COR-L47 (cell line): ENCODE results near the gene SLC16A3.
"Not testable (repeated sequence)": the region's sequence is repeated elsewhere in the genome, so short reads cannot be mapped to it uniquely, and the experiment has no call there.

Source experiments
- DNase-seq: peaks from one replicate; lab custom pipeline; 2025; lab: John Stamatoyannopoulos, UW

The SLC16A3 gene

DNA sequence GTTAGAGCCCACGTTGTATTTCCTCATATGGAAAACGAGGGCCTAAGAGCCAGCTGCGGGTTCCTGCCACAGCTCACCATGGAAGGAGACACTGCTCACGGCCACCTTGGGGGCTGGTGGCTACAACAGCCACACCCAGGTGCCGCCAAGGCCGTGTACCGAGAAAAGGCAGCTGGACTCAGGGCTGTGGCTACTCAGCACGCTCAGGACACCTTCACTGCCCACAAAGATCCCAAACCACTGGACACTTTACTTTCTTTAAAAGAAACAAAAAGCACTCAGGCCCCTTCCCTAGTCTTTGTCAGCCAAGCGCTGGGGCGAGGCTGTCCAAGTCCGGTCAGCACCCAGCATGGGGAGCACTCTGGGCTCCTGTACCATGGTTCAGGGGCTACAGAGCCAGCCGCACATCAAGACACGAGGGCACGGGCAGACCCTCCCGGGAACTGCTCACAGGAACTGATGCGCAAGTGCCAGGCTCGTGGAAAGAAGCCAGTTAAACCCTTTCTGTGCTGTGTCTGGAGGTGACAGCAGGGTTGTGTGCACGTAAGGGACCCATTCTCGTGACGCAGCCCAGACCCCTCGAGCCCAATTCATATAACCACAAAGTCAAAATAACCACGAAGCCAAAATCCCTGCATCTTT is 18.5 kb downstream of the SLC16A3 start:
- DNase-seq, result no peak

DNA sequence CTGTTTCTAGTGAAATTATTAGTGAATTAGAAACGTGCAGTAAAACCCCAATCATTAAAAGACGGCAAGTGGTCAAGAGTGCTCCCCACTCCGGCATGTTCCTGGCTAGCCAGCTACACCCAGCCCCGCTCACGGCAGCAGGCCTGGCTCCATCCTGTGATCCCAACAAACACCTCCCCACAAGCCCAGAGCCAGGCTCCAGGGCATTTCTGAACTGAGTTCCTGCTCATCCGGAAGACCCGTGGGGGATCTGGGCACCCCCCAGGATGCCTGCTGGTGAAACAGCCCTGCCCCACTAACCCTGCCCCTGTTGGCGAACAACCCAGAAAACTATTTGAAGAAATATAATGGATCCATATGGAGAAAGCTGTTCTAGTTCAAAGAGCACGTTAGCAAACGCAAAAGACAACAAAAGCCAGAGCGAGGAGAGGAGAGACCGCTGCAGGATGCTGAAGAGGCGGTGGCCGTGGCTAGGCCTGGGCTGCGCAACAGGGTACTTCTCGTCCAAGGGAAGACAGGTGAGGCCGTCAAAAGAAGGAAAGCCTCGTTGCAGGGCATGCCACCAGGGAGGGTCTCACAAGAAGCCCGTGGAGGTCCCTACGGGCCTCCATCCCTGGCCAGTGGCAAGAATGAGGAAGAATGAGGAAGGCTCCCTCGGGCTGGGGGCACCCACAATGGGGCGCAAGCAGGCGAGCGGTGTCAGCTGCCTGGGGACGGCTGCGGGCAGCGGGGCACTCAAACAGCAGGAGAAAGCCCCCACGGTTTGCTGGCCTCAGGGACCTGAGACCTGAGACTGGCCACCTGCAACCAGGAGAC is 19.2 kb downstream of the SLC16A3 start:
- no peak for DNase-seq

DNA sequence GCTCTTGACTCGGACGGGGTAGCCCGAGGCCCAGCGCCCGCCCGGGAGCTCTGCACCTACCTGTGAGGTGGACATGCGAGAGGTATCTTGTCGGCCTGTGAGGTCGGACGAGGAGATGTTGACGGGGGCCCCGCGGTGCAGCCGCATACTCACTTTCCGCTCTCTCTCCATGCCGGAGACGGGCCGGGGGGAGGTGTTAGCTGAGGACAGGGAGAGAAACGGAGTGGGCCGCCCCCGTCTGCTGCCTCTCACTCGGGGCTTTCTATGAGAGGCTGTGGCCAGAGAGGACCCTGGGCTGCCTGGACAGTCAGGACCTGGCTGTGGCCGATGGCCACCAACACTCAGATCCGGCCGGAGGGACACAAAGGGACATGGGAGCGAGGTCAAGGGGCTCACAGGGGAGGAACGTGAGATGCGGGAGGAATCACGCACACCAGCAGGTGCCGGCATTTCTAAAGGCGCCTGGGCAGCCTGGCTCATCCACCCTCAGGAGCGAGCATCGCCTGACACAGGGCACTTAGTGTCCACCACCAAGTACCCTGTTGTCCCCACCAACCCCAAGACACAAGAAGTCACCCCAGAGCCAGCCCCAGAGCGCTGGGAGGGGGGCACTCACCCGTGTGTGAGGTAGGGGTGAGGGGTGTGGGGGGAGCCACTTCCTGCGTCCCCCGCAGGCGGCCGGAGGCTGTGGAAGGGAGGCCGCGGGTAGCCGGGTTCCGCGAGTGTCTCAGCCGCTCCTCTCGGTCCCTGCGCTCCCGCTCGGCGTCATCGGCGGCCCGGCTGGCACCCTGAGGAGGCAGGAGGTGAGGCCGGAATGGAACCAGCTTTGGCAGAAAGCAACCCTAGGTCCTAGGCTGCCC is 20.2 kb downstream of the SLC16A3 start:
- DNase-seq, result no peak

DNA sequence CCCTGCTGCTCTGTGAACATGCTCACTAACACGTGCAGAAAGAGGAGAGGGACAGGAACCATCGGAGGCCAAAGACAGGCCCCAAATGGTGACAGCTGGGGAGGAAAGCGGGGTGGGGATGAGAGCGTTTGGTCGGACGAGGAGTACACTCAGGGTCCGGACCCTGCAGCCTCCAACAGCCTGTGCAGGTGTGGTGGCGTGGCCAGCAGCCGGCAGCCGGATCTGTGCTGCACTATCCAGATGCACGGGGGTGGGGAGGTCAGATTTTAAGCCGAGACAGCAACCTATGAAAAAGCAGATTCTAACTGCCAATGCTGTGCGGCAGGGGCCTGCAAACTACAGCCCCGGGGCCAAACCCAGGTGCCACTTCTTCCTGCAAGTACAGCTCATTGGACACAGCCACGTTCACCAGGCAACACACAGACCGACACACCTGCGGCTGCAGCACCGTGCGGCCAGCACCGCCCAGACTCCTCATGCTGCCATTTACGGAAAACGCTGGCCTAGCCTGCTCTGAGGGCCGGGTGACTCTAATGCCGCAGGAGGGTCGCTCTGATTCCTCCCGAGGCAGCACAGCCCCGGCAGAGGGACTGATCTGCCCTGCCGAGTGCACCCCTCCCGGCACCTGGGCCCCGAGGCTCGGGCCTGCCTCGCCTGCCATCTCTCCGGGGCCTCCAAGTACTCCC is 21.2 kb downstream of the SLC16A3 start:
- no peak for DNase-seq

DNA sequence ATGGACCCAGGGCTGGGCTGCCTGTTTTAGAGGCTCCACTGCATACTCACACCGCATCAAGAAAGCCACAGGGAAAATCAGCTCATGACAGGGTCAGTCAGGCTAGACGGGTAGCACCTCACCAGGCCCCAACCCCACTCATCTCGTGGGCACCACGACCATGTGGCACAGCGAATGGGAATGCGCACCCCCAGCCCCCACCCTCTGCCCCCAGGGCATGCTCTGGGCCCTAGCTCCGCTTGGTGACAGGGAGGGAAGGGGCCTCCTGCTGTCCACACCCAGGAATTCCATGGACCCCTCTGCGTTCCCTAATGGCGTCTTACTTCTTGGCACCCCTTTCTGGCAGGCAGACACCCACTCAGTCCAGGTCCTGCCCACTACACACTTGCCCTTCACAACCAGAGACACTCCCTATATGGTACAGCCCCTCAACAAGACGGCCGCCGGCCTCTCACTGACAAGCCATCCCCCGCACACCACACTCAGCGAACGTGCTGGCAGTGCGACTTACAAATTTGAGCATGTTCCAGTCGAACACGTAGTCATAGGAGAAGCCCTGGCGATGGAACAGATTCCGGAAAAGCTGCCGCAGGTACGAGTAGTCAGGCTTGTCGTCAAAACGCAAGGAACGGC is 22.1 kb downstream of the SLC16A3 start:
- DNase-seq, result no peak

DNA sequence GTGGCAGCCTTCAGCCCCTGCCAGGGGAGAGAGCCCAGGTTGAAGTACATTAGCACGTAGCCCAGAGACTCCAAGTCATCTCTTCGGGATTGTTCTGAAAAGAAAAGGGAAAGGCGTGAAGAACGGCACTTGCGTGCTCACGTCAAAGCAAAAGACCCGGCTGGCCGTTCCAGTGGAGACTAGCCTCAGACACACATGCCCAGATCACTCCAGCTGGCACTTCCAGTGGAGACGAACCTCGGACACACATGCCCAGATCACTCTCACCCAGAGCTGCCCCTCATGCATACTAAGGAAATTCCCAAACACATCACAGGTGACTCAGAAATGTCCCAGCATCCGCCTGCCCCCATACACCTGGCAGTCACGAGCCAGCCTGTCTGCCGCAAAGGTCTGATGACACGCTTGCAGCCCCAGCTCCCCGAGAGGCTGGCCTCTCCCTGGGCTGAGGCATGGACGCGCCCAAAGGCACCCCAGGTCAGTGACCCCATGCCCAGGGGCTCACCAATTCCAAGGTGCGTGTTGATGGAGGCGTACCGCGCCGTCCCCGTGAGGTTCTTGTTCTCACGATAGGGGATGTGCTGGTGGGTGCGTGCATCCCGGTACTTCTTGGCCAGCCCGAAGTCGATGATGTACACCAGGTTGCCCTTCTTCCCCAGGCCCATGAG is 23.8 kb downstream of the SLC16A3 start:
- DNase-seq, result no peak

DNA sequence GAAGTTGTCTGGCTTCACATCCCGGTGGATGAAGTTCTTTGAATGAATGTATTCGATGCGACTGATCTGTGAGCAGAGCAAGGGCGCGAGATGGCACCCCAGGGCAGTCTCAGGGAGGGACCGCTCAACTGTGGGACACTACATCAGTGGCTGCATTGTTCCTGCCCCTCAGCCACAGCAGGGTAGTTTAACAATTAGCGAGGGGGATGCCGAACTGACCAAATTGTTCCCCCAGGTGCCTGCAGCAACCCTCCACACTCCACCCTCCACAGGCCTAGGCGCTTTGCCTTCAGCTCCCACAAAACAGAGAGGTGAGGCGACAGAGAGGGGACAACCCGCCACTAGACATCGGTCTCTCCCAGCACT is 24.3 kb downstream of the SLC16A3 start:
- DNase-seq, result no peak

DNA sequence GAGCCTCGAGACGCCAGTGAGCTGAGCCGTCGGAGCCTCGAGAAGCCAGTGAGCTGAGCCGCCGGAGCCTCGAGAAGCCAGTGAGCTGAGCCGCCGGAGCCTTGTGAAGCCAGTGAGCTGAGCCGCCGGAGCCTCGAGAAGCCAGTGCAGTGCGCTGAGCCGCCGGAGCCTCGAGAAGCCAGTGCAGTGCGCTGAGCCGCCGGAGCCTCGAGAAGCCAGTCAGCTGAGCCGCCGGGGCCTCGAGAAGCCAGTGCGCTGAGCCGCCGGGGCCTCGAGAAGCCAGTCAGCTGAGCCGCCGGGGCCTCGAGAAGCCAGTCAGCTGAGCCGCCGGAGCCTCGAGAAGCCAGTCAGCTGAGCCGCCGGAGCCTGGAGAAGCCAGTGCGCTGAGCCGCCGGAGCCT is 25.3 kb downstream of the SLC16A3 start:
- not testable (repeated sequence) for DNase-seq

DNA sequence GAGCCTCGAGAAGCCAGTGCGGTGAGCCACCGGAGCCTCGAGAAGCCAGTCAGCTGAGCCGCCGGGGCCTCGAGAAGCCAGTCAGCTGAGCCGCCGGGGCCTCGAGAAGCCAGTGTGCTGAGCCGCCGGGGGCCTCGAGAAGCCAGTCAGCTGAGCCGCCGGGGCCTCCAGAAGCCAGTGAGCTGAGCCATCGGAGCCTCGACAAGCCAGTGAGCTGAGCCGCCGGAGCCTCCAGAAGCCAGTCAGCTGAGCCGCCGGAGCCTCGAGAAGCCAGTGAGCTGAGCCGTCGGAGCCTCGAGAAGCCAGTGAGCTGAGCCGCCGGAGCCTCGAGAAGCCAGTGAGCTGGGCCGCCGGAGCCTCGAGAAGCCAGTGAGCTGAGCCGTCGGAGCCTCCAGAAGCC is 25.9 kb downstream of the SLC16A3 start:
- DNase-seq, result not testable (repeated sequence)

DNA sequence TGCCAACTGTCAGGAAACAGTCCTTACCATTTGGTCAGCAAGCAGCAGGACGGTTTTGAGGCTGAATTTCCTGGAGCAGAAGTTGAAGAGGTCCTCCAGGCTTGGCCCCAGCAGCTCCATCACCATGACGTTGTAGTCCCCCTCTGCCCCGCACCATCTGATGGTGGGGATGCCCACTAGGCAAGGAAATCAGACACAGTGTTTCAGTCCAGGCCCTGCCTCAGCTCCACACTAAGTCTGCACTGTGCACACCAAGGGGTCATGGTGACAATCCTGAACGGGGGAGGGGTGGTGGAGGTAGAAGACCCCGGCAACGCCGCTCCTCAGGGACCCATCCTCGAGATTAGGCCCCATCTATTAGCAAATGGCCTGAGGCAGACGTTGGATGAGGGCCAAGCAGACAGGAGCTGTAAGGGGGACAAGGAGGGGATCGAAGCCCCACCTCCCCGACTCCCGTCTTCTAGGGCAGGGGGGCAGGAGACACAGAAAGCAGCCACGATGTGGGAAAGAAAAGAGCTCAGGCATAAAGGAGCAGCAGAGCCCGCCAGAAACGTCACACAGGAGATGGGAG is 26.6 kb downstream of the SLC16A3 start:
- DNase-seq, result no peak

DNA sequence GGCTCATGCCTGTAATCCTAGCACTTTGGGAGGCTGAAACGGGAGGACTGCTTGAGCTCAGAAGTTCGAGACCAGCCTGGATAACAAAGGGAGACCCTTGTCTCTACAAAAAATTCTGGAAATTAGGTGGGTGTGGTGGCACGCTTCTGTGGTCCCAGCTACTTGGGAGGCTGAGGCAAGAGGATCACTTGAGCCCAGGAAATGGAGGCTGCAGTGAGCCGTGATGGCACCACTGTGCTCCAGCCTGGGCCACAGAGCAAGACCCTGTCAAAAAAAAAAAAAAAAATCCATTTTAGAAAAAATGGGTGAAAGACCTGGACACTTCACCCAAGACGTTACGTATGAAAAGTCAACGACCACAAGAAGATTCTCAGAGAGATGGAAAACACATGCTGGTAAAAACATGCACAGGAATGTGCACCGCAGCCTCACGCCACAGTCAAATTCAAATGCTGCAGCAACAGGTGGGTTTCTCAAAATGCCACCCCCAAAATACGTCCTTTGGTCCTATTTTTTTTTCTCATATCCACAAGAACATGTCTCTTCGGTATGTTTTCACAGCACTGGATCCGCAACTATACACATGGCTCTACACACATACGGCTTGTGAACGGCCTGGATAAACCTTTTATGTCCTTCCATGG is 27.5 kb downstream of the SLC16A3 start:
- DNase-seq, result no peak

DNA sequence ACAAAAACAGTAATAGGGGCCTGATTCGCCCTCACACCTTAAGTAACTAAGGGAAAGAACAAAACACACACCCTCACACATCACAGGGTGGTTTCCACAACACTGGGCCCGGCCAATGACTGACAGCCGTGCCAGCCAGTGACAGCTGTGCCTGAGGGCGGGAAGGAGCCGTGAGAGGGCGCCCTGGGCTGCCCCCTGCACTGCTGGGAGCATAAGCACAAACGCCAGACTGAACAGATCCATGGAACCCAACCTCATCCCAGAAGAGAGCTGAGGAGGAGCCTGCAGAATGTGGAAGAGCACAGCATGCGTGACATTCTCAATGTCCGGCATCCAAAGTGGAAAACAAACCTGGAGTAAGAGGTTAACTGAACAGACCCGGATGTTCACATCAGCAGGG is 28.6 kb downstream of the SLC16A3 start:
- DNase-seq, result no peak

DNA sequence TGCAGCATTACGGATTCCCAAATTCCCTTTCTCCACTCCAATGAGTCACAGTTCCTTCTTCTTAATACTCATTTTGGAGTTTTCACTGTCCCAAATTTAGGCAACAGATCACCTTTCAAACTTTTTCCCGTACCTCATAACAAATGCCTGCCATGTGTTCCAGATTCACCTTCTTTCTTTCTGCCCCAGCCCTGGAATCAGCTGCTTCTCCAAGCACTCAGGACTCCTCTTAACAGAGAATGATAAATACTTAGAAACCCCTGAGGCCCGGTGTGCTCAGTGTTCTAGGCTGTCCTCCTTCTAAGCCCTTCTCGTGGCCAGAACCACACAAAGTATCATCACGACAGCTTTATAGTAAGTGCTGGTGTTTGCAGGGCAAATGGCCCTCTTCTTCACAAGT is 29.7 kb downstream of the SLC16A3 start:
- no peak for DNase-seq

DNA sequence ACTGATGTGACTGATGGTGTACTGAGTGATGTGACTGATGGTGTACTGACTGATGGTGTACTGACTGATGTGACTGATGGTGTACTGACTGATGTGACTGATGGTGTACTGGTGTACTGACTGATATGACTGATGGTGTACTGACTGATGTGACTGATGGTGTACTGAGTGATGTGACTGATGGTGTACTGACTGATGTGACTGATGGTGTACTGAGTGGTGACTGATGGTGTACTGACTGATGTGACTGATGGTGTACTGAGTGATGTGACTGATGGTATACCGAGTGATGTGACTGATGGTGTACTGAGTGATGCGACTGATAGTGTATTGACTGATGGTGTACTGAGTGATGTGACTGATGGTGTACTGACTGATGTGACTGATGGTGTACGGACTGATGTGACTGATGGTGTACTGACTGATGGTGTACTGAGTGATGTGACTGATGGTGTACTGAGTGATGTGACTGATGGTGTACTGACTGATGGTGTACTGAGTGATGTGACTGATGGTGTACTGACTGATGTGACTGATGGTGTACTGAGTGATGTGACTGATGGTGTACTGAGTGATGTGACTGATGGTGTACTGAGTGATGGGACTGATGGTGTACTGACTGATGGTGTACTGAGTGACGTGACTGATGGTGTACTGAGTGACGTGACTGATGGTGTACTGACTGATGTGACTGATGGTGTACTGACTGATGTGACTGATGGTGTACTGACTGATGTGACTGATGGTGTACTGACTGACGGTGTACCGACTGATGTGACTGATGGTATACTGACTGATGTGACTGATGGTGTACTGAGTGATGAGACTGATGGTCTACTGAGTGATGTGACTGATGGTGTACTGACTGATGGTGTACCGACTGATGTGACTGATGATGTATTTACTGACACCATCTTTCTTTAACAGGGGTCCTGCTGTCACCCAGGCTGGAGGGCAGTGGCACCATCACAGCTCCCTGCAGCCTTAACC is 31.4 kb downstream of the SLC16A3 start:
- DNase-seq, result not testable (repeated sequence)

DNA sequence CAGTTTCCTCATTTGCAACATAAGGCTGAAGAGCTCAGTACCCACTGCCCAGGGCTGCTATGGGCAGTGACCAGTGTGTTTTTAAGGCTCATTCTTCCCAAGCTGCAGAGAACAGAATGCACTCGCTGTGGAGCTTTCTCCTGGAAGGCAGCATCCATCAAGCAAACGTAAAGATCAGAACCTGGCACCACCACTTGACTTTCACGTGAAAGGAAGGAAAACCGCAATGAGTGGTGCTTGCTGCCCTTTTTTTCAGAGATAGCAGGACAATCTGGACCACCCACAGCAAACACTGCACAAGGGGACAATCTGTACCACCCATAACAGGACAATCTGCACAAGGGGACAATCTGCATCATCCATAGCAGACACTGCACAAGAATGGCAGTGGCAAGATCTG is 33.5 kb downstream of the SLC16A3 start:
- DNase-seq, result no peak

DNA sequence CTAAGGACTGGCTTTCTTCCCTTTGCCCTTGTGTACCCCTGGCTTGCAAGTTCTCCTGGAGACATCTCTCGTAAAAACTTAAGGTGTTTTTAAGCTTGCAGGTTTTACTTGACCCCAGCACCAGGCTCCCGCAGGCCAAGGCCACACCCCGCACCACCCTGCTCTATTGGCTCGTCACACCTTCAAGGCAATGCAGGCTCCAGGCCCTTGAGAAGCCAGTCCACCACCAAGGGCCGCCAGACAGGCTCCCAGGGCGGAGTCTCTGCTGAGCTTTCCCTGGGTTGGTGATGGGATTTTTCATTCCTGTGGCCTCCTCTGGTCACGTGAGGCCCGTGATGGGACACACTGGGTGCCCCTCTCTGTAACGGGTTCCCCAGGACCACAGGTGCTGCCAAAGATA is 34.8 kb downstream of the SLC16A3 start:
- DNase-seq, result no peak

DNA sequence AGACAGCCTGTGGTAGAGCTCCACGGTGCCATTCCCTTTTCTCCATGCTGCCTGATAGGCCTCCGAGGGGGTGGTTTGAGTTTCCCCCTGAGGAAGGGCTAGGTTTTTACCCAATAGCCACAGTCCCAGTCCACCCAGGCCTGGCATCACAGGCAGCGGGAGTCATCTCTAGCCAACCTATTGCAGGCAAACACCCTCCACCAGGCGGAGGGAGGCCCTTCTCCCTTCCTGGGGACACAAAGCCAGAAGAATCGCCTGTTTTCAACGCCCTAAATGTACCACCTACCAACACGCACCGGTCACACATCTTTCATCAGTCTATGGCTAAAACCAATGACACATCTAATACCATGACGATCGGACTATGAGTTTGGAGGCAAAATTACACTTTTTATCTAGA is 37.3 kb downstream of the SLC16A3 start:
- no peak for DNase-seq

DNA sequence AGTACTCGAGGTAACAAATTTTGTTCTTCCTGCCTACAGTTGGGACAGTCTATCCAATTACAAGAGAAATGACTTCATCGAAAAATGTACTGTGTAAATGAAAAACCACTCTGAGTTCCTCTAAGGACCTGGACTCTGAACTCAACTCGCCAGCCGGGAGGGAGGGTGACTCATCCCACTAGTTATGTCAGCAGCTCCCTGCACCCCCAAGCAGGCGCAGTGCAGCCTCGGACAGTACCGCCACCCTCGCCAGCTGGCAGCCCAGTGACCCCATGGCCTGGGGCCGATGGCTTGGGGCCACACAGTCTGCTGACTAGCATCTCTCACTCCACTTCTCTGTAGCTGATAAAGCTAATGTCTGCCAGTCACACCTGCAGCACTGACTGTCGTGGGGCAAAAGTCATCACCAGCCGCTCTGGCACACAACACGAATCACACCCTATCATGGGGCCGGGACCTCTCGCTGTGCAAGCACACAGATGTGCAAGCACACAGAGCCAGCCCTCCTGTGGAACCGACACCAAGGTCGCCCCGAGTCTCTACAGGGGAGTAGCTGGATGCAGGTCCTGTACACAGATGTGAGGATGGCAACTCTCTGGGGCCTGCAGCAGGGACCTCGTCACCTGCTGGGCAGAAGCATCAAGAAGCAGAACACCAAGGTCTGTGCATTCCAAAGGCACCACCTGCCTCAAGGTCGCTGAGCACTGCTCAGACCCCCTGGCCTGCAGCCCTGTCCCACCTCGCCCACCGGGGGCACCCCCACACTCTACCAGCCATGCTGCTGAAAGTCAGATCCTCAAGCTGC is 38.9 kb downstream of the SLC16A3 start:
- no peak for DNase-seq
